ENCODE measurements around the gene ZBTB20. TPM values are rescaled to one million over a fixed set of nuclear protein-coding genes. Genes with fewer than 3 reads are reported as not detected.

The ZBTB20 gene
- total RNA-seq, 4 donors from 2014 or later, result 4.1 to 41.8 (median 11.6) TPM

- TF ChIP-seq CTCF (IDR thresholded peaks at IDR 0.05) (no peak), POLR2A (IDR thresholded peaks at IDR 0.05) (no peak)
- 82 to 91% methylated on average over 2 of the region's 2 CpGs for WGBS, 2 donors
- Histone ChIP-seq H3K4me1 (peaks cover 3 to 33% (median 12%) of the 10 kb centered on the region in 3 donors), H3K27me3 (no peaks in the 10 kb centered on the region), H3K9me3 (peaks cover 0 to 6% (median 4%) of the 10 kb centered on the region in 3 donors), H3K36me3 (no peaks in the 10 kb centered on the region), H3K4me3 (no peak overlapping the region), H3K27ac (peak overlapping the region in 1 of 4 donors; percentile 55)
- intact Hi-C loops (cut with DNase I), result no loop called here
- no peak for DNase-seq
Measured at GRCh38 chr3:115021061-115021460, 126.0 kb downstream of the ZBTB20 start.

- intact Hi-C loops (cut with DNase I), result no loop called here
- H3K36me3 ChIP-seq, result no peaks in the 10 kb centered on the region
- no peak for TF ChIP-seq CTCF (IDR thresholded peaks at IDR 0.05)
- TF ChIP-seq POLR2A (IDR thresholded peaks at IDR 0.05), result no peak
- no peaks in the 10 kb centered on the region for H3K27me3 ChIP-seq
- peak overlapping the region in 2 of 4 donors; percentile 39 to 55 for H3K27ac ChIP-seq
- no peak overlapping the region for H3K4me3 ChIP-seq
- no peak for DNase-seq
- H3K9me3 ChIP-seq, result peaks cover 0 to 8% (median 6%) of the 10 kb centered on the region in 3 donors
- 7 to 31% methylated on average over 1 of the region's 1 CpG for WGBS, 2 donors
- peaks cover 3 to 33% (median 12%) of the 10 kb centered on the region in 3 donors for H3K4me1 ChIP-seq
Measured at GRCh38 chr3:115019900-115020299, 127.2 kb downstream of the ZBTB20 start.

- DNase-seq, result no peak
- intact Hi-C loops (cut with DNase I), result no loop called here
- Histone ChIP-seq H3K27me3 (no peaks in the 10 kb centered on the region), H3K36me3 (no peaks in the 10 kb centered on the region), H3K4me3 (no peak overlapping the region), H3K27ac (peak overlapping the region in 2 of 4 donors; percentile 30 to 55), H3K4me1 (peaks cover 3 to 33% (median 12%) of the 10 kb centered on the region in 3 donors), H3K9me3 (peaks cover 0 to 8% (median 6%) of the 10 kb centered on the region in 3 donors)
- TF ChIP-seq CTCF (IDR thresholded peaks at IDR 0.05) (no peak), POLR2A (IDR thresholded peaks at IDR 0.05) (no peak)
- WGBS, 2 donors, result 88 to 89% methylated on average over 2 of the region's 2 CpGs
Measured at GRCh38 chr3:115018694-115019093, 128.4 kb downstream of the ZBTB20 start.

GRCh38 chr3:115007966-115008365, 139.1 kb downstream of the ZBTB20 start:
- Histone ChIP-seq H3K36me3 (no peaks in the 10 kb centered on the region), H3K4me1 (no peaks in the 10 kb centered on the region), H3K27me3 (no peaks in the 10 kb centered on the region), H3K4me3 (no peak overlapping the region), H3K9me3 (no peaks in the 10 kb centered on the region), H3K27ac (no peak overlapping the region)
- WGBS, 2 donors, result 74 to 93% methylated on average over 1 of the region's 1 CpG
- DNase-seq, result no peak
- no peak for TF ChIP-seq CTCF (IDR thresholded peaks at IDR 0.05)
- TF ChIP-seq POLR2A (IDR thresholded peaks at IDR 0.05), result no peak
- intact Hi-C loops (cut with DNase I), result no loop called here

- no peaks in the 10 kb centered on the region for H3K4me1 ChIP-seq
- H3K9me3 ChIP-seq, result no peaks in the 10 kb centered on the region
- intact Hi-C loops (cut with DNase I), result no loop called here
- no peak overlapping the region for H3K27ac ChIP-seq
- H3K36me3 ChIP-seq, result no peaks in the 10 kb centered on the region
- no peaks in the 10 kb centered on the region for H3K27me3 ChIP-seq
- no peak for TF ChIP-seq CTCF (IDR thresholded peaks at IDR 0.05)
- TF ChIP-seq POLR2A (IDR thresholded peaks at IDR 0.05), result no peak
- no peak for DNase-seq
- 80 to 86% methylated on average over 2 of the region's 2 CpGs for WGBS, 2 donors
- no peak overlapping the region for H3K4me3 ChIP-seq
Measured at GRCh38 chr3:115004201-115005140, 142.6 kb downstream of the ZBTB20 start.
